Keratinocyte (primary cell): Measurements from ENCODE around the gene CEP290. TPM values are rescaled to one million over a fixed set of nuclear protein-coding genes. Genes with fewer than 3 reads are reported as not detected.

ENCODE experiments used
- DNase-seq: peaks from one replicate; pipeline ENCODE4 v3.0.0-alpha.2; 2011; ENCODE audit warnings: low read depth, missing footprints, low spot score
- FAIRE-seq: peaks from 2 replicates; lab custom pipeline; 2011; peaks lifted over from hg19 to GRCh38; lab: Jason Lieb, UNC
- H2AFZ ChIP-seq: 2 replicates; pipeline ENCODE4 v1.6.0; 2012; ENCODE audit warnings: low read length, control low read depth, inconsistent platforms; ENCODE audit not compliant: control insufficient read depth
- H3K27ac ChIP-seq: 2 replicates; pipeline ENCODE4 v1.5.1; 2011; ENCODE audit warnings: low read length; ENCODE audit not compliant: control insufficient read depth, insufficient read depth
- H3K27me3 ChIP-seq: 3 replicates; pipeline ENCODE4 v1.6.0; 2011; ENCODE audit warnings: low read length; ENCODE audit not compliant: control insufficient read depth, insufficient read depth; ENCODE audit errors: extremely low read depth
- H3K36me3 ChIP-seq, 2 experiments: 2 replicates in 1 of 2; 3 replicates in 1 of 2; pipeline ENCODE4 v1.5.1; 2011; ENCODE audit warnings: low read length in 2 of 2, mild to moderate bottlenecking in 1 of 2; ENCODE audit not compliant: control insufficient read depth in 2 of 2, insufficient read depth in 2 of 2; ENCODE audit errors: extremely low read depth in 1 of 2
- H3K4me1 ChIP-seq: 3 replicates; pipeline ENCODE4 v1.5.1; 2011; ENCODE audit warnings: low read length; ENCODE audit not compliant: control insufficient read depth, insufficient read depth; ENCODE audit errors: extremely low read depth
- H3K4me2 ChIP-seq: 3 replicates; pipeline ENCODE4 v1.6.0; 2011; ENCODE audit warnings: low read depth, low read length; ENCODE audit not compliant: control insufficient read depth, insufficient read depth; ENCODE audit errors: extremely low read depth
- H3K4me3 ChIP-seq, 3 experiments: fragments of 200-600 bp in 1 of 3; sonication (generic) in 1 of 3; 2 replicates in 2 of 3; 3 replicates in 1 of 3; pipeline ENCODE4 v1.5.1; 2011 to 2016; ENCODE audit warnings: low read length in 3 of 3, mild to moderate bottlenecking in 3 of 3, control low read depth in 2 of 3, inconsistent platforms in 1 of 3, low read depth in 1 of 3, mixed read lengths in 1 of 3, mixed run types in 1 of 3, moderate library complexity in 1 of 3; ENCODE audit not compliant: control insufficient read depth in 2 of 3, insufficient read depth in 2 of 3; ENCODE audit errors: extremely low read depth in 1 of 3
- H3K79me2 ChIP-seq: 2 replicates; pipeline ENCODE4 v1.6.0; 2012; ENCODE audit warnings: low read length; ENCODE audit not compliant: control insufficient read depth, insufficient read depth
- H3K9ac ChIP-seq: 3 replicates; pipeline ENCODE4 v1.6.0; 2011; ENCODE audit warnings: low read length; ENCODE audit not compliant: control insufficient read depth, insufficient read depth; ENCODE audit errors: extremely low read depth
- H3K9me1 ChIP-seq: 3 replicates; pipeline ENCODE4 v1.6.0; 2011; ENCODE audit warnings: low read length; ENCODE audit not compliant: control insufficient read depth, insufficient read depth; ENCODE audit errors: extremely low read depth
- H3K9me3 ChIP-seq: 2 replicates; pipeline ENCODE4 v1.5.1; 2012; ENCODE audit warnings: low read depth, low read length; ENCODE audit not compliant: control insufficient read depth
- H4K20me1 ChIP-seq: 3 replicates; pipeline ENCODE4 v1.6.0; 2011; ENCODE audit warnings: low read length; ENCODE audit not compliant: control insufficient read depth, insufficient read depth; ENCODE audit errors: extremely low read depth
- EZH2 ChIP-seq: IDR thresholded peaks from one replicate; pipeline ENCODE4 v1.6.1; 2012; ENCODE audit warnings: inconsistent platforms, mild to moderate bottlenecking, low read length, moderate library complexity
- dilution Hi-C: fragments of 300-500 bp; cut with MboI; formaldehyde crosslinking; loops from one replicate; pipeline ENCODE4 v1.7.0; 2020; ENCODE audit warnings: low sequenced_read_pairs; ENCODE audit not compliant: extremely low pct_ligation_motif_present
- polyA plus RNA-seq, 5 experiments: library from polyadenylated mRNA; depleted of rRNA in 3 of 5; stranded (reverse) in 3 of 5; stranded (forward) in 1 of 5; unstranded in 1 of 5; fragments of >200 nt; gene quantifications; 1 replicate in 1 of 5; 2 replicates in 3 of 5; 3 replicates in 1 of 5; pipeline versions ENCODE4 v1.2.1 to v1.2.3, GENCODE V29; 2011 to 2012; ENCODE audit warnings: missing spikeins in 2 of 5, low read depth in 1 of 5, low replicate concordance in 1 of 5
- TF ChIP-seq, protein P1 (sequence below), 3 experiments: IDR thresholded peaks in 1 of 3; conservative IDR thresholded peaks in 1 of 3; optimal IDR thresholded peaks in 1 of 3; 2 replicates in 2 of 3; 3 replicates in 1 of 3; pipeline versions ENCODE3 to v1.5.1; 2011; ENCODE audit warnings: low read length in 3 of 3, mild to moderate bottlenecking in 3 of 3, moderate library complexity in 2 of 3, control low read depth in 1 of 3, inconsistent platforms in 1 of 3; ENCODE audit not compliant: insufficient read depth in 2 of 3; ENCODE audit errors: extremely low read depth in 1 of 3

The CEP290 gene
- polyA plus RNA-seq, 1 donor (not counting 4 experiments of a cell fraction or from before 2014, with no cell fraction given) = 5.6 TPM

DNA sequence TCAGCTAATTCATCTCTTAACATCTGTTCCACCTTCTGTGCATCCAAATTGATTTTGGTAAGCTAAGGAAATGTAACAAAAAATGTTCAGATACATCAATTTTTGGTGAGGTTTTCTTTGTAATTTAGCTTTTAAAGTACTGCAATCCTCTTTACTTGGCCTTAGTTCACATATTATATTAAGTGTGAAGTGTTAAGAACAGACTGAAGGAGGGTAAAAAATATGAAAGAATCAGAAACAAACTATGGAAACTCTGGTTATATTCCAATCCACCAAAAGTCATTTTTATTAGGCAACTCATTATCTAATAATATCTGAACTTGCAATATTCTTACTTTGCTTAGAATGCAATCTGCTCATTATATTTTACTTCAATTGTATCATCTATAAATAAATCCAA is 49.1 kb downstream of the CEP290 start:
- H4K20me1 ChIP-seq = no peaks in the 10 kb centered on the region
- no peaks in the 10 kb centered on the region for H3K27me3 ChIP-seq
- FAIRE-seq = no peak
- no peak overlapping the region for H3K4me3 ChIP-seq
- DNase-seq = no peak
- H3K9me1 ChIP-seq = no peaks in the 10 kb centered on the region
- no peak overlapping the region for H3K9ac ChIP-seq
- H3K79me2 ChIP-seq = no peaks in the 10 kb centered on the region
- H3K27ac ChIP-seq = no peak overlapping the region
- no peaks in the 10 kb centered on the region for H3K4me1 ChIP-seq
- no peak overlapping the region for H3K4me2 ChIP-seq
- no peaks in the 10 kb centered on the region for H3K9me3 ChIP-seq
- H3K36me3 ChIP-seq = peaks cover 0 to 4% of the 10 kb centered on the region in 2 experiments
- TF ChIP-seq, protein P1, sequence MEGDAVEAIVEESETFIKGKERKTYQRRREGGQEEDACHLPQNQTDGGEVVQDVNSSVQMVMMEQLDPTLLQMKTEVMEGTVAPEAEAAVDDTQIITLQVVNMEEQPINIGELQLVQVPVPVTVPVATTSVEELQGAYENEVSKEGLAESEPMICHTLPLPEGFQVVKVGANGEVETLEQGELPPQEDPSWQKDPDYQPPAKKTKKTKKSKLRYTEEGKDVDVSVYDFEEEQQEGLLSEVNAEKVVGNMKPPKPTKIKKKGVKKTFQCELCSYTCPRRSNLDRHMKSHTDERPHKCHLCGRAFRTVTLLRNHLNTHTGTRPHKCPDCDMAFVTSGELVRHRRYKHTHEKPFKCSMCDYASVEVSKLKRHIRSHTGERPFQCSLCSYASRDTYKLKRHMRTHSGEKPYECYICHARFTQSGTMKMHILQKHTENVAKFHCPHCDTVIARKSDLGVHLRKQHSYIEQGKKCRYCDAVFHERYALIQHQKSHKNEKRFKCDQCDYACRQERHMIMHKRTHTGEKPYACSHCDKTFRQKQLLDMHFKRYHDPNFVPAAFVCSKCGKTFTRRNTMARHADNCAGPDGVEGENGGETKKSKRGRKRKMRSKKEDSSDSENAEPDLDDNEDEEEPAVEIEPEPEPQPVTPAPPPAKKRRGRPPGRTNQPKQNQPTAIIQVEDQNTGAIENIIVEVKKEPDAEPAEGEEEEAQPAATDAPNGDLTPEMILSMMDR (optimal IDR thresholded peaks at IDR 0.05 in 1 of 3, IDR thresholded peaks at IDR 0.05 in 1 of 3, conservative IDR thresholded peaks at IDR 0.05 in 1 of 3; ENCODE audit: extremely low read depth in 1 of 3, insufficient read depth in 2 of 3, low read length in 3 of 3) = no peak
- TF ChIP-seq EZH2 = no peak
- dilution Hi-C loops = no loop called here
- H2AFZ ChIP-seq = no peak overlapping the region

DNA sequence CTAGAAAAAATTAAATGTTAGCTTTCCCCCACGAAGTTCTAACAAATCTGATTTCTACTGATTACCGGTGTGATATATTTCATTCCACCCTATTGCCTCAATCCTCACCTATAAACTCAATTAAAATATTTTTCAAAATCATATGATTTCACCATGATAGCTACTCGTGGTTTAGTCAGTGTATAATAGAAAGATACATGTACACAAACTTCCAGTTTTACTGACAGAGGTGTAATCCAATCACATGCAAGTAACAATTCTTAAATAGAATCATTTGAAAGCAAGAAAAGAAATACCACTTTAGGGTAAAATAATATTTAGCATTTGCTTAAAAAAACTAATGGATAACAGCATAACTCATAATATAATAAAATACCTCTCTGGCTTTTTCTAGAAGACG is 57.7 kb downstream of the CEP290 start:
- Histone ChIP-seq H3K4me2 (no peak overlapping the region), H3K27ac (no peak overlapping the region), H2AFZ (no peak overlapping the region), H3K9me1 (no peaks in the 10 kb centered on the region), H4K20me1 (no peaks in the 10 kb centered on the region), H3K4me3 (no peak overlapping the region), H3K36me3 (peaks cover 6 to 8% of the 10 kb centered on the region in 2 experiments), H3K79me2 (no peaks in the 10 kb centered on the region), H3K9ac (no peak overlapping the region), H3K27me3 (no peaks in the 10 kb centered on the region), H3K9me3 (no peaks in the 10 kb centered on the region), H3K4me1 (no peaks in the 10 kb centered on the region)
- dilution Hi-C loops = no loop called here
- DNase-seq = no peak
- FAIRE-seq = no peak
- TF ChIP-seq, protein P1 (optimal IDR thresholded peaks at IDR 0.05 in 1 of 3, IDR thresholded peaks at IDR 0.05 in 1 of 3, conservative IDR thresholded peaks at IDR 0.05 in 1 of 3; ENCODE audit: extremely low read depth in 1 of 3, insufficient read depth in 2 of 3, low read length in 3 of 3) = no peak
- TF ChIP-seq EZH2 = no peak
